GM10266 (cell line): ENCODE results near the gene COPZ2.
"Not testable (repeated sequence)": the region's sequence is repeated elsewhere in the genome, so short reads cannot be mapped to it uniquely, and the experiment has no call there.

Experiments used
- DNase-seq: peaks from one replicate; pipeline ENCODE4 v3.0.0; 2012; ENCODE audit errors: extremely low spot score
- TF ChIP-seq, protein P1 (sequence below): IDR thresholded peaks from 2 replicates; pipeline ENCODE4 v1.5.1; 2012; ENCODE audit warnings: mild to moderate bottlenecking, low read depth; ENCODE audit not compliant: control insufficient read depth, insufficient read depth; ENCODE audit errors: missing control alignments

Gene COPZ2

DNA sequence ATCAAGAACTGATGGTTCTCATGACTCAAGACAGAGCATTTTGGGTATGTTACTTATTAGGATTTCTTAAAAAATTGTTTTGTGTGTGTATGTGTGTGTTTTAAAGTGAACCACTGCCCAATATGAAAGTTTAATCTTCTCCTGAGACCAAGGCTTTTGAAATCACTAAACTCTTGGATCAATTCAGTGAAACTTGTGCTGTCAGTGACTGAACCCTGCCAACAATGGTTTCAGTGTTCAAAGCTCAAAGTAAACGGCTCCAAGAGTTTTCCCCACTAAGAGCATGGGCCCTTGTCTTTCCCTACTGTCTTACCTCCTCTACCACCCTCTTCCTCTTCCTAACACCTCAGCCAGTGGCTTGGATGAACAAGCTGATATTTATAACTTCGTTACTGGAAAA, 32.6 kb upstream of the COPZ2 start:
- DNase-seq, result no peak
- TF ChIP-seq, protein P1, sequence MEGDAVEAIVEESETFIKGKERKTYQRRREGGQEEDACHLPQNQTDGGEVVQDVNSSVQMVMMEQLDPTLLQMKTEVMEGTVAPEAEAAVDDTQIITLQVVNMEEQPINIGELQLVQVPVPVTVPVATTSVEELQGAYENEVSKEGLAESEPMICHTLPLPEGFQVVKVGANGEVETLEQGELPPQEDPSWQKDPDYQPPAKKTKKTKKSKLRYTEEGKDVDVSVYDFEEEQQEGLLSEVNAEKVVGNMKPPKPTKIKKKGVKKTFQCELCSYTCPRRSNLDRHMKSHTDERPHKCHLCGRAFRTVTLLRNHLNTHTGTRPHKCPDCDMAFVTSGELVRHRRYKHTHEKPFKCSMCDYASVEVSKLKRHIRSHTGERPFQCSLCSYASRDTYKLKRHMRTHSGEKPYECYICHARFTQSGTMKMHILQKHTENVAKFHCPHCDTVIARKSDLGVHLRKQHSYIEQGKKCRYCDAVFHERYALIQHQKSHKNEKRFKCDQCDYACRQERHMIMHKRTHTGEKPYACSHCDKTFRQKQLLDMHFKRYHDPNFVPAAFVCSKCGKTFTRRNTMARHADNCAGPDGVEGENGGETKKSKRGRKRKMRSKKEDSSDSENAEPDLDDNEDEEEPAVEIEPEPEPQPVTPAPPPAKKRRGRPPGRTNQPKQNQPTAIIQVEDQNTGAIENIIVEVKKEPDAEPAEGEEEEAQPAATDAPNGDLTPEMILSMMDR, result no peak

DNA sequence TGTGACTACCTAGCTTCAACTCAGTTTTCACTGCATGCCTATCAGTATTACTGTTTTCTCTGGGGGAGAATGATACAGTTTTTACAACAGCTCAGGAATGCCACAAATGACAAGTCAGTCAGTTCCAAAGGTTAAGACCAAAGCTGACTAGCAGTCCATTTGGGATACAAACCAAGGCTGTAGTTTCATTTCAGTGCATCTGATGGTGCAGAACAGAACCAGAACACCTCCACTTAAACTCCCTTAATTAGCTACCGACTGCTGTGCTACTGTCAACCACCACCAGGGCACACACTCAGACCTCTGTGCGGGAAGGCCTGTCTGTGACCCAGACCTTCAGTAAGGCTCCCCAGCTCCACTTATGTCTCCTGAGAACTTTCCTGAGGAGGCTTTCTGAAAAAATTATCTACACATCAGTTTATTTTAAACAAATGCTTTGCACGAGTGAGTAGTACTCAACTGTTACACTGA, 30.9 kb upstream of the COPZ2 start:
- TF ChIP-seq, protein P1, result no peak
- DNase-seq, result no peak

DNA sequence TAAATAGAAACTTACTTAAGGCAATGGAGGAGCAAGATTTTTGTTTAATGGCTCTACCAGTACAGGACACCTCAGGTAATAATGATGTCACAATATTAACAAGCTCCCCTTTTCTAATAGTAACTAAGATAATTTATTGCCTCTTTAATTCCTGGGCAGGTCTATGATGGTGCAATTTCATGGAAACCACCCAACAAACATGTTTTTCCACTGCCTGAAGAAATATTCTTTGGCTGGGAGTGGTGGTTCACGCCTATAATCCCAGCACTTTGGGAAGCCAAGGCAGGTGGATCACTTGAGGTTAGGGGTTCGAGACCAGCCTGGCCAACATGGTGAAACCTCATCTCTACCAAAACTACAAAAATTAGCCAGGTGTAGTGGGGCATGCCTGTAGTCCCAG, 30.2 kb upstream of the COPZ2 start:
- DNase-seq, result not testable (repeated sequence)

DNA sequence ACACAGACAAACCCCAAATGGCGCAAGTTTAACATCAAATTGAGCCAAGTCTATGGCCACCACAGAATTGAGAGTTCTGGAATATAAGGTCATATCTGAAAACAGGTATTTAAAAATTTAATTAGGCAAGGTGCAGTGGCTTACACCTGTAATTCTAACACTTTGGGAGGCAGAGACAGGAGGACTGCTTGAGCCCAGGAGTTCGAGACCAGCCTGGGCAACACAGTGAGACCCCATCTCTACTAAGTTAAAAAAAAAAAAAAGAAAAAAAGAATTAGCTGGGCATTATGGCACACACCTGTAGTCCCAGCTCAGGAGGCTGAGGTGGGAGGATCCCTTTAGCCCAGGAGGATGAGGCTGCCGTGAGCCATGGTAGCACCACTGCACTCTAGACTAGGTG, 29.6 kb upstream of the COPZ2 start:
- TF ChIP-seq, protein P1, result no peak
- DNase-seq, result no peak

DNA sequence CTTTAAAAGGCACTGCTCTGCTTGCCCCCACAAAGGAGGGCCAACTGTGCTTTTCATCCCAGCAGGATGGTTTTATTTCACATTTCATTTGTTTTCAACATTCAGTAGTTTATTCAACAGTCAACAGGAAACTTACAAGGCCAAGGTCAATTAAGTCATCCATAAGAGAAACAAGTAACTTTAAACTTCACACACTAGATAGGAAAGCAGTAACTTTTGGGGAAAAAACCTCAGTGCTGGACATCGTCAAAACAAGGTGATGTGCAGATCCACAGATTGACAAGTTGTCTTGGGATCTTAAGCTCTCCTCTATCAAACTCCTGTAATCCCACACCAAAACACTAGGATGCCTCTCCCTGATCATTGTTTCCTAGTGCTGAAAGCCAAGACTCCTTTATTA, 29.1 kb upstream of the COPZ2 start:
- TF ChIP-seq, protein P1, result no peak
- DNase-seq, result no peak

DNA sequence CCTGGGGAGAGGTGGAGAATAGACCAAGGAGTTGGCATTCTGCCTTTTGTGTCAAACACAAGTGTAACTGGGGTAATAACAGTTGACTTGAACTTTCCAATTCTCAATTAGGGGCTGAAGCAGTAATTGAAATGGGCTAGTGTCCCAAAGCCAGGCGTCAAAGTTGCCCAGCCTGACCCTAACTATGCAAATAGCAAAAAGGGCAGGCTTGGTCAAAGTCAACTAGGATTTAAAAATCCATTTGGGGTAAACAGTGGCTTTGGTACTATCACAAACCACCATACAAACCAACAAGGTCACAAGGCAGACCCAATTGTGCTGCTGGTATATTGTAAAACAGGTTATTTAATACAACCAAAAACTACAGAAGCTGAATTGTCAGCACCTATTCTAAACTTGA, 28.6 kb upstream of the COPZ2 start:
- TF ChIP-seq, protein P1, result no peak
- DNase-seq, result no peak

DNA sequence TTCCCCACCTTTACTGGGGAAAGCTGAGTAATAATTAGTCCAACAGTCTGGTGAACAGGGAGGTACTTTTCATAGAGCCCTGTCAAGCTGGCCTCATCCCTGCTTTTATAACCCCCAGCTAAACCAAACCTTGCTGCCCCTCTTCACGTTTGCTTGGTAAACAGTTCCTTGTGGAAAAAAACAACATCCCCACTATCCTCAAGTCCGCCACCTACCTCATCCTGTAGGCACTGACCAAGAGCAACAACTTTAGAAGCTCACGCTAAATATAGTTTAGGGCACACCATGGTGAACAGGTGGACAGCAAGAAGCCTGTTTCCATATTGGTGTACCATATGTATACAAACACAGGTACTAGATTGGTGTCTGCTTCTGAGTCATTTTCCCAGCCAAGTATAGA, 27.0 kb upstream of the COPZ2 start:
- TF ChIP-seq, protein P1, result no peak

DNA sequence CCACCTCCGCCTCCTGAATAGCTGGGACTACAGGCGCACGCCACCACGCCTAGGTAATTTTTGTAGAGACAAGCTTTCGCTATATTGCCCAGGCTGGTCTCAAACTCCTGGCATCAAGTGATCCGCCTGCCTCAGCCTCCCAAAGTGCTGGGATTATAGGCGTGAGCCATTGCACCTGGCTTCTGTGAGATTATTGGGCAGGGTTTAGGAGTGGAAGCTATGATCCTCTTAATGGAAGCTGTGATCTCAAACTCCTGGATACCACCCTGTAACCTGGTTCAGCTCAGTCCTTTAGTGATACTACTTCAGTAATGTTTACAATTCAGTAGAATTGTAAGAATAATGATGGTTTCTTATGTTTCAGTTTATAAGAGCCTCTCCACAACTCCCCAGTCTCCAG, 24.7 kb upstream of the COPZ2 start:
- no peak for DNase-seq
- TF ChIP-seq, protein P1, result no peak

More for the DNA sequence above, 27.0 kb upstream of the COPZ2 start:
- no peak for DNase-seq
